Common myeloid progenitor, CD34-positive (primary cell): ENCODE results near the gene RNF13.
"Not testable (repeated sequence)": the region's sequence is repeated elsewhere in the genome, so short reads cannot be mapped to it uniquely, and the experiment has no call there.

Experiments used
- CTCF ChIA-PET: fragments of 350-600 bp; sonication (Branson Sonifier 250); formaldehyde crosslinking; loops from one replicate; lab custom pipeline; 2021; ENCODE audit warnings: antibody characterized with exemption; lab: Charles Lee
- POLR2A ChIA-PET: fragments of 350-600 bp; sonication (Branson Sonifier 250); formaldehyde crosslinking; loops from one replicate; lab custom pipeline; 2021; ENCODE audit warnings: antibody characterized with exemption; lab: Charles Lee
- DNase-seq, 3 donors: peaks; one replicate each; pipeline versions ENCODE4 v3.0.0 to v3.0.0-alpha.2; 2013
- H3K27ac ChIP-seq, 2 experiments: 1 replicate in 1 of 2; 2 replicates in 1 of 2; pipeline ENCODE4 v1.7.0; 2013; ENCODE audit warnings: inconsistent platforms in 2 of 2, low read length in 2 of 2, mild to moderate bottlenecking in 2 of 2, low read depth in 1 of 2, moderate library complexity in 1 of 2; ENCODE audit not compliant: severe bottlenecking in 2 of 2, insufficient read depth in 1 of 2, poor library complexity in 1 of 2
- H3K27me3 ChIP-seq, 5 experiments: replicated peaks in 2 of 5; 1 replicate in 3 of 5; 2 replicates in 2 of 5; pipeline versions ENCODE4 v1.6.1 to v1.7.0; 2013; ENCODE audit warnings: low read length in 4 of 5, mild to moderate bottlenecking in 2 of 5, moderate library complexity in 2 of 5, inconsistent platforms in 1 of 5; ENCODE audit not compliant: insufficient read depth in 5 of 5, control insufficient read depth in 4 of 5
- H3K36me3 ChIP-seq, 4 experiments: 1 replicate in 2 of 4; 2 replicates in 2 of 4; pipeline versions ENCODE4 v1.6.1 to v1.7.0; 2013; ENCODE audit warnings: low read length in 3 of 4, control low read depth in 1 of 4, mild to moderate bottlenecking in 1 of 4; ENCODE audit not compliant: control insufficient read depth in 4 of 4, insufficient read depth in 4 of 4
- H3K4me1 ChIP-seq, 4 experiments: 1 replicate in 3 of 4; 2 replicates in 1 of 4; pipeline versions ENCODE4 v1.6.1 to v1.7.1; 2013; ENCODE audit warnings: low read length in 3 of 4, mild to moderate bottlenecking in 3 of 4, control low read depth in 1 of 4, inconsistent platforms in 1 of 4, moderate library complexity in 1 of 4; ENCODE audit not compliant: control insufficient read depth in 4 of 4, insufficient read depth in 4 of 4; ENCODE audit errors: control extremely low read depth in 1 of 4
- H3K4me3 ChIP-seq, 7 experiments: 1 replicate in 4 of 7; 2 replicates in 3 of 7; pipeline versions ENCODE4 v1.5.1 to v1.7.0; 2013; ENCODE audit warnings: mild to moderate bottlenecking in 7 of 7, low read length in 6 of 7, moderate library complexity in 6 of 7, inconsistent platforms in 2 of 7, low read depth in 2 of 7, control low read depth in 1 of 7; ENCODE audit not compliant: insufficient read depth in 4 of 7, control insufficient read depth in 1 of 7; ENCODE audit errors: extremely low read depth in 1 of 7
- H3K9me3 ChIP-seq, 5 experiments: 1 replicate in 4 of 5; 2 replicates in 1 of 5; pipeline versions ENCODE4 v1.6.1 to v1.7.1; 2013; ENCODE audit warnings: low read length in 4 of 5, mild to moderate bottlenecking in 2 of 5, inconsistent platforms in 1 of 5, low read depth in 1 of 5, moderate library complexity in 1 of 5; ENCODE audit not compliant: control insufficient read depth in 4 of 5, insufficient read depth in 2 of 5; ENCODE audit errors: control extremely low read depth in 1 of 5
- WGBS: methylation state at CpG from one replicate; pipeline ENCODE4 v1.1.5; 2013; ENCODE audit not compliant: insufficient coverage; 5-methylcytosine and 5-hydroxymethylcytosine counted together

Gene RNF13

DNA sequence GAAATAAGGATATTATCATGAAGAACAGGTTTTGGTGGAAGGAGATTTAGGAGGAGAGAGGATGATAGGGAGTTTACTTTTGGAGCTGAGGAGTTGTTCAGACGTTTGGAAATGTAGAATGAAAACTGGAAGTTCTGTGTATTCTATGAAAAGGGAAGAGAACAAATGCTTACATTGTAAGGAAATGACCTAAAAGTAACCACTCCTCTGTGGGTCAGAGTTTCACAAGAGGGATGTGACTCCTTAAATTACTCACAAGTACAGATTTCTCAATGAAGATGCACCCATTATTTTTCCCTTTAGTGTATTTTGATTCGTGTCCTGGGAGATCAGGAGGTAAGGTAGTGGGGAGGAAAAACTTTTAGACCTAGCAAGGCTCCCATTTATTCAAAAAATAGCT, 4.0 kb downstream of the RNF13 start:
- ChIA-PET POLR2A (no interaction called here), CTCF (interaction anchor here (0.7 to 4.4 kb wide), 2 partner anchors 9 to 38 kb away, joined by 3 to 17 read pairs; no protein-coding TSS in a partner anchor)
- Histone ChIP-seq H3K9me3 (peaks cover 0 to 8% (median 3%) of the 10 kb centered on the region in 5 experiments), H3K36me3 (peaks cover 0 to 2% (median 0%) of the 10 kb centered on the region in 4 experiments), H3K4me3 (no peak overlapping the region), H3K4me1 (peaks cover 19 to 50% (median 30%) of the 10 kb centered on the region in 4 experiments), H3K27ac (no peak overlapping the region), H3K27me3 (no peaks in the 10 kb centered on the region)
- WGBS, result 83% methylated on average over 1 of the region's 2 CpGs
- peak in 2 of 3 donors; percentile 38 to 44 for DNase-seq

DNA sequence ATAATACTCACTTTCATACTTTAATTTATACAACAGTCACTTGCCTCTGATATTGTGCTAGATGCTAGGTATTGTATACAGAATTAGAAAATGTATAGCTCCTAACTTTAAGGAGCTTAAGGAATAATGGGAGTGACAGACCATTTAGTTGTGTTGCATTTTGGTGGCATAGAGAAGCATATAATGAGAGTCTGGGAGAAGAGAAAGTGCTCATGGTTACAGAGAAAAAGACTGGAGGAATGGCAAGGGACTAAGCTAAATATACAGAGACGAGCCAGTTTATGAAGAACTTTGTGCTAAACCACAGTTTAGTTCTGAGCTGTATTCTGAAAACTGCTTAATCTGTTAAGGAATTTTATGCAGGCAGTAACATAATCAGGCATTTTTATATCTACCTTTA, 6.4 kb downstream of the RNF13 start:
- CTCF ChIA-PET, result interaction anchor here (0.9 to 4.4 kb wide), 3 partner anchors 11 to 54 kb away, joined by 3 to 17 read pairs (median 4); no protein-coding TSS in a partner anchor
- POLR2A ChIA-PET, result interaction anchor here (0.7 kb wide), 1 partner anchor 211 kb away, joined by 3 read pairs; no protein-coding TSS in a partner anchor
- peaks cover 0 to 20% (median 4%) of the 10 kb centered on the region in 5 experiments for H3K9me3 ChIP-seq
- no peak overlapping the region for H3K4me3 ChIP-seq
- H3K36me3 ChIP-seq, result peaks cover 0 to 9% (median 2%) of the 10 kb centered on the region in 4 experiments
- H3K27ac ChIP-seq, result no peak overlapping the region
- 100% methylated on average over 1 of the region's 1 CpG for WGBS
- DNase-seq, result no peak
- H3K4me1 ChIP-seq, result peaks cover 11 to 31% (median 19%) of the 10 kb centered on the region in 4 experiments
- no peaks in the 10 kb centered on the region for H3K27me3 ChIP-seq

DNA sequence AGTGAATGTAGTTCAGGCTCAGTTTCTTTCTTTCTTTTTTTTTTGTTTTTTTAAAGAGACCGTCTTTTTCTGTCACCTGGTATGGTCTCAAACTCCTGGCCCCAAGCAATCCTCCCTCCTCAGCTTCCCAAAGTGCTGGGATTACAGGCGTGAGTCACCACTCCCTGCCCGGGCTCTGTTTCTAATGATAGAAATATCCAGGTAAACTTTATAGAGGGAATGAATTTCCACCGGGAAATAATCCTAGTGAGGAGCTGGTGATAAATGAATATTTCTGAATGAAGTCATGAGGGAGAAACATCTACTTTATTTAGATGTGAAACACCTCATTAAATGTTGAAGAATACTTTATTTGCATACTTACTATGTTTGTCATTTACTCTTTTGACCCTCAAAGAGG, 7.2 kb downstream of the RNF13 start:
- ChIA-PET CTCF (interaction anchor here (0.9 to 4.4 kb wide), 4 partner anchors 12 to 55 kb away, joined by 3 to 17 read pairs (median 4); no protein-coding TSS in a partner anchor), POLR2A (interaction anchor here (0.7 kb wide), 1 partner anchor 210 kb away, joined by 3 read pairs; no protein-coding TSS in a partner anchor)
- 100% methylated on average over 1 of the region's 4 CpGs for WGBS
- H3K4me3 ChIP-seq, result no peak overlapping the region
- H3K4me1 ChIP-seq, result peaks cover 4 to 23% (median 14%) of the 10 kb centered on the region in 4 experiments
- H3K27me3 ChIP-seq, result no peaks in the 10 kb centered on the region
- H3K27ac ChIP-seq, result no peak overlapping the region
- H3K36me3 ChIP-seq, result peaks cover 0 to 9% (median 2%) of the 10 kb centered on the region in 4 experiments
- DNase-seq, result no peak
- H3K9me3 ChIP-seq, result peaks cover 0 to 20% (median 4%) of the 10 kb centered on the region in 5 experiments

DNA sequence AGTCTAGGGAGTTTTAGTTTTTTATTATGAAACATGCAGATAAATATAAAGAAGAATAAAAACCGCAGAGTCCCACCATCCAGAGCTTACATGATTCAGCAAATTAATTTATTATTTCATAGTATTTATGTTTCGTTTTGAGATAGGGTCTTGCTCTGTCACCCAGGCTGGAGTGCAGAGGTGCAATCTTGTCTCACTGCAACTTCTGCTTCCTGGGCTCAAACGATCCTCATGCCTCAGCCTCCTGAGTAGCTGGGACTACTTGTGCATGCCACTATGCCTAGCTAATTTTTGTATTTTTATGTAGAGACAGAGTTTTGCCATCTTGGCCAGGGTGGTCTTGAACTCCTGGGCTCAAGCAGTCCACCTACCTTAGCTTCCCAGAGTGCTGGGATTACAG, 13.6 kb downstream of the RNF13 start:
- POLR2A ChIA-PET, result no interaction called here
- Histone ChIP-seq H3K9me3 (peaks cover 6 to 33% (median 20%) of the 10 kb centered on the region in 5 experiments), H3K27me3 (no peaks in the 10 kb centered on the region), H3K4me3 (no peak overlapping the region), H3K27ac (no peak overlapping the region), H3K36me3 (peaks cover 0 to 12% (median 5%) of the 10 kb centered on the region in 4 experiments), H3K4me1 (no peaks in the 10 kb centered on the region)
- DNase-seq, result peak in 2 of 3 donors; percentile 61 to 75
- 60% methylated on average over 1 of the region's 3 CpGs for WGBS
- CTCF ChIA-PET, result interaction anchor here (1.2 to 1.4 kb wide), 2 partner anchors 10 to 13 kb away, joined by 3 to 4 read pairs; no protein-coding TSS in a partner anchor

DNA sequence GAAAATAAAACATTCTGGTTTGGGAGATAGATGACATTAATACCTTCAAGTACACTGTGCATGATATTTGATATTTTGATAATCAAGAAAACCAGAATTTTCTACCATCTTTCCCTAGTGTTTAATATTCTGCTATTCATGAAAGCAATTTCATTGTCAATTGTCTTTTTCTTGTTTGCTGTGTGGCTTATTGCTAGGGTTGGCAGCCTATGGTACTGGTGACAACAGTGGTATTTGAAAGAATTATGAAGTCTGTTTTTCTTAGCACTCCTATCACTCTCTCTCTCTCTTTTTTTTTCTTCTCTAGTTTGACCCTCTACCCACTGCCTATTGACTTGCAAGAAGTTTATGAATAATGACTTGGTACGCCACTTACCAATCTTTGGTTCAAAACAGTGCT, 15.4 kb downstream of the RNF13 start:
- no CpG with 5 or more reads among the region's 1 CpG for whole genome bisulfite sequencing
- peaks cover 0 to 7% (median 3%) of the 10 kb centered on the region in 4 experiments for H3K36me3 ChIP-seq

DNA sequence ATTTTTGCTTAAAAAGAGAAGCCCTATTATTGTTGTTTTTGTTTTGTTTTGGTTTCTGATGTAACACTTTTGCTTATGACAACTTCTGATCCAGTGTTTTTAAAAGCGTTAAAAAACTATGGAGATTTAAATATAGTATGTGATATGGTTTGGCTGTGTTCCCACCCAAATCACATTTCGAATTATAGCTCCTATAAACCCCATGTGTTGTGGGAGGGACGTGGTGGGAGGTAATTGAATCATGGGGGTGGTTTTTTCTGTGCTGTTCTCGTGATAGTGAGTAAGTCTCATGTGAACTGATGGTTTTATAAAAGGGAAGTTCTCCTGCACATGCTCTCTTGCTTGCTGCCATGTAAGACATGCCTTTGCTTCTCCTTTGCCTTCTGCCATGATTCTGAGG, 16.6 kb downstream of the RNF13 start:
- no CpG with 5 or more reads among the region's 4 CpGs for WGBS
- CTCF ChIA-PET, result interaction anchor here (0.6 kb wide), 1 partner anchor 22 kb away, joined by 3 read pairs; no protein-coding TSS in a partner anchor
- H3K9me3 ChIP-seq, result peaks cover 7 to 44% (median 28%) of the 10 kb centered on the region in 5 experiments
- DNase-seq, H3K36me3 ChIP-seq, H3K27ac ChIP-seq, POLR2A ChIA-PET, H3K4me1 ChIP-seq, H3K27me3 ChIP-seq: not testable (repeated sequence)
- H3K4me3 ChIP-seq, result peak overlapping the region in 1 of 7 experiments; percentile 19

More for the DNA sequence above, 15.4 kb downstream of the RNF13 start:
- Histone ChIP-seq H3K27ac (no peak overlapping the region), H3K4me3 (no peak overlapping the region), H3K9me3 (peaks cover 7 to 37% (median 21%) of the 10 kb centered on the region in 5 experiments), H3K27me3 (no peaks in the 10 kb centered on the region), H3K4me1 (no peaks in the 10 kb centered on the region)
- no peak for DNase-seq
- CTCF ChIA-PET, result no interaction called here
- POLR2A ChIA-PET, result no interaction called here

DNA sequence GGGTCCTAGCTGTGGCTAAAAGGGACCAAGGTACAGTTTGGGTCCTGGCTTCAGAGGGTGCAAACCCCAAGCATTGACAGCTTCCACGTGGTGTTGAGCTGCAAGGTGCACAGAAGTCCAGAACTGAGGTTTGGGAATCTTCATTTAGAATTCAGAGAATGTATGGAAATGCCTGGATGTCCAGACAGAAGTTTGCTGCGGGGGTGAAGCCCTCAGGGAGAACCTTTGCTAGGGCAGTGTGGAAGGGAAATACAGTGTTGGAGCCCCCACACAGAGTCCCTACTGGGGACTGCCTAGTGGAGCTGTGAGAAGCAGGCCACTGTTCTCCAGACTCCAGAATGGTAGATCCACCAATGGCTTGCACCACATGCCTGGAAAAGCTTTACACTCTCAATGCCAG, 17.9 kb downstream of the RNF13 start:
- peak in 2 of 3 donors; percentile 28 to 46 for DNase-seq
- ChIA-PET POLR2A (no interaction called here), CTCF (no interaction called here)
- Histone ChIP-seq H3K27me3 (no peaks in the 10 kb centered on the region), H3K4me3 (no peak overlapping the region), H3K36me3 (peaks cover 0 to 6% (median 2%) of the 10 kb centered on the region in 4 experiments), H3K9me3 (peaks cover 7 to 54% (median 29%) of the 10 kb centered on the region in 5 experiments), H3K4me1 (no peaks in the 10 kb centered on the region), H3K27ac (no peak overlapping the region)
- 100% methylated on average over 1 of the region's 2 CpGs for WGBS
